ENCODE results near the gene MAP1A. TPM values are rescaled to one million over a fixed set of nuclear protein-coding genes. Genes with fewer than 3 reads are reported as not detected.
"Not testable (repeated sequence)": the region's sequence is repeated elsewhere in the genome, so short reads cannot be mapped to it uniquely, and the experiment has no call there.

The MAP1A gene
- total RNA-seq, 1 experiment from 2014 or later = 0.41 TPM

- DNase-seq (ENCODE audit: low read depth) = no peak
- in situ Hi-C loops (cut with HindIII; ENCODE audit: low pct_unique_long_range_greater_than_20kb, low sequenced_read_pairs) = no loop called here
Measured at GRCh38 chr15:43526261-43526930, 9.0 kb downstream of the MAP1A start.

GRCh38 chr15:43527016-43527801, 9.8 kb downstream of the MAP1A start:
- no peak for DNase-seq (ENCODE audit: low read depth)
- in situ Hi-C loops (cut with HindIII; ENCODE audit: low pct_unique_long_range_greater_than_20kb, low sequenced_read_pairs) = no loop called here

DNA sequence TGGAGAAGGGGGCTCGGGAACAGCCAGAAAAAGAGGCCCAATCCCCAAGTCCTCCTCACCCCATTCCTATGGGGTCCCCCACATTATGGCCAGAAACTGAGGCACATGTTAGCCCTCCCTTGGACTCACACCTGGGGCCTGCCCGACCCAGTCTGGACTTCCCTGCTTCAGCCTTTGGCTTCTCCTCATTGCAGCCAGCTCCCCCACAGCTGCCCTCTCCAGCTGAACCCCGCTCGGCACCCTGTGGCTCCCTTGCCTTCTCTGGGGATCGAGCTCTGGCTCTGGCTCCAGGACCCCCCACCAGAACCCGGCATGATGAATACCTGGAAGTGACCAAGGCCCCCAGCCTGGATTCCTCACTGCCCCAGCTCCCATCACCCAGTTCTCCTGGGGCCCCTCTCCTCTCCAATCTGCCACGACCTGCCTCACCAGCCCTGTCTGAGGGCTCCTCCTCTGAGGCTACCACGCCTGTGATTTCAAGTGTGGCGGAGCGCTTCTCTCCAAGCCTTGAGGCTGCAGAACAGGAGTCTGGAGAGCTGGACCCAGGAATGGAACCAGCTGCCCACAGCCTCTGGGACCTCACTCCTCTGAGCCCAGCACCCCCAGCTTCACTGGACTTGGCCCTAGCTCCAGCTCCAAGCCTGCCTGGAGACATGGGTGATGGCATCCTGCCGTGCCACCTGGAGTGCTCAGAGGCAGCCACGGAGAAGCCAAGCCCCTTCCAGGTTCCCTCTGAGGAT, 10.6 kb downstream of the MAP1A start:
- in situ Hi-C loops (cut with HindIII; ENCODE audit: low pct_unique_long_range_greater_than_20kb, low sequenced_read_pairs) = no loop called here
- no peak for DNase-seq (ENCODE audit: low read depth)

DNA sequence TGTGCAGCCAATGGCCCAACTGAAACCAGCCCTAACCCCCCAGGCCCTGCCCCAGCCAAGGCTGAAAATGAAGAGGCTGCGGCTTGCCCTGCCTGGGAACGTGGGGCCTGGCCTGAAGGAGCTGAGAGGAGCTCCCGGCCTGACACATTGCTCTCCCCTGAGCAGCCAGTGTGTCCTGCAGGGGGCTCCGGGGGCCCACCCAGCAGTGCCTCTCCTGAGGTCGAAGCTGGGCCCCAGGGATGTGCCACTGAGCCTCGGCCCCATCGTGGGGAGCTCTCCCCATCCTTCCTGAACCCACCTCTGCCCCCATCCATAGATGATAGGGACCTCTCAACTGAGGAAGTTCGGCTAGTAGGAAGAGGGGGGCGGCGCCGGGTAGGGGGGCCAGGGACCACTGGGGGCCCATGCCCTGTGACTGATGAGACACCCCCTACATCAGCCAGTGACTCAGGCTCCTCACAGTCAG, 11.2 kb downstream of the MAP1A start:
- in situ Hi-C loops (cut with HindIII; ENCODE audit: low pct_unique_long_range_greater_than_20kb, low sequenced_read_pairs) = no loop called here
- DNase-seq (ENCODE audit: low read depth) = no peak

GRCh38 chr15:43529141-43529540, 11.7 kb downstream of the MAP1A start:
- in situ Hi-C loops (cut with HindIII; ENCODE audit: low pct_unique_long_range_greater_than_20kb, low sequenced_read_pairs) = no loop called here
- no peak for DNase-seq (ENCODE audit: low read depth)

DNA sequence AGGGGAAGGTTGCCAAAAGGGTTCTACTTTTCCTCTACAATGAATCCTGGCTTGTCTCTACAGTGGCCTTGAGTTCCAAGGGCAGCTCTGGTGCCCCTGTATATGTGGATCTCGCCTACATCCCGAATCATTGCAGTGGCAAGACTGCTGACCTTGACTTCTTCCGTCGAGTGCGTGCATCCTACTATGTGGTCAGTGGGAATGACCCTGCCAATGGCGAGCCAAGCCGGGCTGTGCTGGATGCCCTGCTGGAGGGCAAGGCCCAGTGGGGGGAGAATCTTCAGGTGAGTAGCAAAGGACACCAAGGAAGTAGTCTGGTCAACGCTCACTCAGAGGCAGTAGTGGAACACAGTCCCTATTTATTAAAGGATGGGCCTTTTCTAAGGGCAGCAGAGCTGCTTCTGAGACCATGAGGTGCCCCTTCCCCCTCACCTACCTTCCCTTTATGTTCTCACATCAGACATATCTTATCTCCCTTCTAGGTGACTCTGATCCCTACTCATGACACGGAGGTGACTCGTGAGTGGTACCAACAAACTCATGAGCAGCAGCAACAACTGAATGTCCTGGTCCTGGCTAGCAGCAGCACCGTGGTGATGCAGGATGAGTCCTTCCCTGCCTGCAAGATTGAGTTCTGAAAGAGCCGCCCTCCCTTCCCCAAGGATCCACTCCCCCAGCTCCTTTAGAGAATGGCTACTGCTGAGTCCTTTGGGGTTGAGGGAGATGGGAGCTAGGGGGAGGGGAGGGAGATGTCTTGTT, 12.4 kb downstream of the MAP1A start:
- DNase-seq (ENCODE audit: low read depth) = no peak
- in situ Hi-C loops (cut with HindIII; ENCODE audit: low pct_unique_long_range_greater_than_20kb, low sequenced_read_pairs) = no loop called here

DNA sequence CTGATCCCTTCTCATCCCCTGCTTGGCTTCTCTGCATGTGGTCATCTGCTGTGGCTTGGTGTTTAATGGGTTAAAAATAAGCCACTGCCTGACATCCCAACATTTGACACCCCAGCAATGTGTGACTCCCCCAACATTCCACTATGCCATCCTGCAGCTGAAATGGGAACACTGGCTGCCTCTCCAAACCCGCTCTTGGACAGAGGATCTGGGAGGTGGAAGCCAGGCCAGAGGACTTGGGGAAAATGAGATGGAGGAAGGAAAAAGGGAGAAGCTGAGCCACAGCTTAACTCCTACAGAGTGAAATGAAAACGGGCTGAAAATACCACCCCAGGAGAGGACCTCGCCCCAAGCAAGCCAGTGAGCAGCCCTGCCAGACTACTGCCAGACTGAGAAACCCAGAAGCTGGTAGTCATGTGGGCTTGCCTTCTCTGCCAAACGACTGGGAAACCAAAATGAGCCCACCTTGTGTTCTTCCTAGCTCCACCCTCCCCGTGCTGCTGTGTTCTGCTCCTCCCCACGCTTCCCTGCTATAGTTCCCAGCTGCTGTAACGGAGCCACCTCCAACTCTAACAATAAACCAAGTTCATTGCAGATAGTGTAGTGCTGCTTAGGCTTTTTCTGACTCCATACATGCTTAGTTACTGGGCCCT, 13.7 kb downstream of the MAP1A start:
- in situ Hi-C loops (cut with HindIII; ENCODE audit: low pct_unique_long_range_greater_than_20kb, low sequenced_read_pairs) = no loop called here

DNA sequence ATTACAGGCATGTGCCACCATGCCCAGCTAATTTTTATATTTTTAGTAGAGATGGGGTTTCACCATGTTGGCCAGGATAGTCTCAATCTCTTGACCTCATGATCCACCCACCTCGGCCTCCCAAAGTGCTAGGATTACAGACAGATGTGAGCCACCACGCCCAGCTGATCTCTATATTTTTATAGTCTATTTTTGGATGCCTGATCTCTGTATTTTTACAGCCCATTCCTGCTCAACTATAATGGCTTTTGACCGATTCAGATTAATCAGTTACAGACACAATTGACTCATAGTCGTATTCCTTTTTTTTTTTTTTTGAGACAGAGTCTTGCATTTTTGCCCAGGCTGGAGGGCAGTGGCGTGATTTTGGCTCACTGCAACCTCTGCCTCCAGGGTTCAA, 15.4 kb downstream of the MAP1A start:
- in situ Hi-C loops (cut with HindIII; ENCODE audit: low pct_unique_long_range_greater_than_20kb, low sequenced_read_pairs) = not testable (repeated sequence)
- peak; percentile 73 for DNase-seq (ENCODE audit: low read depth)

More for the DNA sequence above, 13.7 kb downstream of the MAP1A start:
- DNase-seq (ENCODE audit: low read depth) = no peak

- peak; percentile 56 for DNase-seq (ENCODE audit: low read depth)
- in situ Hi-C loops (cut with HindIII; ENCODE audit: low pct_unique_long_range_greater_than_20kb, low sequenced_read_pairs) = no loop called here
Measured at GRCh38 chr15:43534897-43535296, 17.5 kb downstream of the MAP1A start.

DNA sequence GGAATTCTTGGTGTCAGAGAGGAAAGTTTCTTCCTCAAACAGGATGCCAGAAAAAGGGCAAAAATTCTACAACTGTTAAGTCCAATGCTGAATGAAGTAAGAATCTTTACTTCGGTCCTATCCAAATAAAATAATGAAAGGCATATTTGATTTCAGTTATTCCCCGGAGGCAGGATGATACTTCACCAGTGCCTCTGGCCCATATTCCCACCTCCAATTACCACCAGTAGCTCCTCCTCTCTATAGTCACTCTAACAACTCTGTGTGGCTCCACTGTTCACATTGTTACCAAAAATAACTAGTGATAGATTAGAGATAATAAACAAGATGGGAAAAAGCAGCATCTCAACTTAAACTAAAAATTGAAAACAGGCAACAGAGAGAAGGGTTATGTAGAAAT, 20.7 kb downstream of the MAP1A start:
- DNase-seq (ENCODE audit: low read depth) = no peak
- in situ Hi-C loops (cut with HindIII; ENCODE audit: low pct_unique_long_range_greater_than_20kb, low sequenced_read_pairs) = no loop called here

DNA sequence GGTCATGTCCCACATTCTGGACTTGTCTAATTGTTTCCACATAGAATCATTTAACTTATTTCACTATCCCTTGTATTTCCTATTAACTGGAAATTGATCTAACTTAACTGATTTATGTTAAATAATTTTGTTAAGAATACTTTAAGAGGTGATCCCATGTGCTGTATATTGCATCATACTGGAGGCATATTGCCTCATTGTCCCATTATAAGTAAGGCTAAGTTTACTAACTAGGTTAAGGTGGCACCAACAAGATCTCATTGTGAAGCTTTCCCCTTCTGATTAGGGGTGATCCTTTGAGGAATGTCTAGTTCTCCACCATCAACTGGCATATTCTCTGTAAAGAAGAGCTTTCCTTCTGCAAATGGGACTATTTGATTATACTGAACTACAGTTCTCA, 24.4 kb downstream of the MAP1A start:
- in situ Hi-C loops (cut with HindIII; ENCODE audit: low pct_unique_long_range_greater_than_20kb, low sequenced_read_pairs) = no loop called here
- no peak for DNase-seq (ENCODE audit: low read depth)

GRCh38 chr15:43544266-43544665, 26.9 kb downstream of the MAP1A start:
- in situ Hi-C loops (cut with HindIII; ENCODE audit: low pct_unique_long_range_greater_than_20kb, low sequenced_read_pairs) = no loop called here
- no peak for DNase-seq (ENCODE audit: low read depth)

DNA sequence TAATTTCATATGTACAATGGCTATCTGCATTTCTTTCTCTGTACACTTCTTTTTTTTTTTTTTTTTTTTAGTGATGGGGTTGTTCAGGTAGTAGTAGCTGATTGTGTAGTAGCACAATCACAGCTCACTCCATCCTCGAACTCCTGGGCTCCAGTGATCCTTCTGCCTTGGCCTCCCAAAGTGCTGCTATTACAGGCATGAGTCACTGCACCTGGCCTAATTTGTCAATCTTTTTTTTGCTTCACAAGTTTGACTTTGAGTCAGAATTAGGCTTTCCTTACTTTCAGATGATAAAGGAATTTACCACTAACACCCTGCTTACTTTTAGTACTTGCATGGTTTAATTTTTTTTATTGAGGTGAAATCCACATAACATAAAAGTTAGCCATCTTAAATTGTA, 28.0 kb downstream of the MAP1A start:
- no peak for DNase-seq (ENCODE audit: low read depth)
- in situ Hi-C loops (cut with HindIII; ENCODE audit: low pct_unique_long_range_greater_than_20kb, low sequenced_read_pairs) = no loop called here

- no peak for DNase-seq (ENCODE audit: low read depth)
- in situ Hi-C loops (cut with HindIII; ENCODE audit: low pct_unique_long_range_greater_than_20kb, low sequenced_read_pairs) = no loop called here
Measured at GRCh38 chr15:43547539-43547938, 30.1 kb downstream of the MAP1A start.

- in situ Hi-C loops (cut with HindIII; ENCODE audit: low pct_unique_long_range_greater_than_20kb, low sequenced_read_pairs) = no loop called here
- no peak for DNase-seq (ENCODE audit: low read depth)
Measured at GRCh38 chr15:43550527-43551363, 33.3 kb downstream of the MAP1A start.

DNA sequence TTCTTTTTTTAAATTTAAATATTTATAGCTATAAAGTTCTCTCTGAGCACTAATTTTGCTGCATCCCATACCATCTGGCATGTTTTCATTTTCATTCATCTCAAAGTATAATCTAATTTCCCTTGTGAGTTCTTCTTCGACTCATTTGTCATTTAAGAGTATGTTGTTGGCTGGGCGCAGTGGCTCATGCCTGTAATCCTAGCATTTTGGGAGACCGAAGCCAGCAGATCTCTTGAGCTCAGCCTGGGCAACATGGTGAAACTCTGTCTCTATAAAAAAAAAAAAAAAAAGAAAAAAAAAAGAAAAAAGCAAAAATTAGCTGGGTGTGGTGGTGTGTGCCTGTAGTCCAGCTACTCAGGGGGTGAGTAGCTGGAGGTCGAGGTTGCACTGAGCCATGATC, 34.8 kb downstream of the MAP1A start:
- no peak for DNase-seq (ENCODE audit: low read depth)
- in situ Hi-C loops (cut with HindIII; ENCODE audit: low pct_unique_long_range_greater_than_20kb, low sequenced_read_pairs) = no loop called here

- DNase-seq (ENCODE audit: low read depth) = no peak
- in situ Hi-C loops (cut with HindIII; ENCODE audit: low pct_unique_long_range_greater_than_20kb, low sequenced_read_pairs) = no loop called here
Measured at GRCh38 chr15:43552986-43553385, 35.6 kb downstream of the MAP1A start.
